Measurements from ENCODE around the gene AP5Z1.

DNA sequence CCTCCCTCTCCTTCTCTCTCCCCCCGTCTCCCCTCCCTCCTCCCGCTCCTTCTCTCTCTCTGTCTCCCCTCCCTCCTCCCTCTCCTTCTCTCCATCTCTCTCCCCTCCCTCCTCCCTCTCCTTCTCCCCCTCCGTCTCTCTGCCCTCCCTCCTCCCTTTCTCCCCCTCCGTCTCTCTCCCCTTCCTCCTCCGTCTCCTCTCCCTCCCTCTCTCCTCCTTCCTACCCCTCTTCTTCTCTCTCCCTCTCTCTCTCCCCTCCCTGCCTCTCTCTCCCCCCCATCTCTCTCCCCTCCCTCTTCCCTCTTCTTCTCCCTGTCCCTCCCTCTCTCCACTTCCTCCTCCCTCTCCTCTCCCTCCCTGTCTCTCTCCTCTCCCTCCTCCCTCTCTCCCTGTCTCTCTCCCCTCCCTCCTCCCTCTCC, 32.2 kb downstream of the AP5Z1 start:
- TF ChIP-seq, protein P1, sequence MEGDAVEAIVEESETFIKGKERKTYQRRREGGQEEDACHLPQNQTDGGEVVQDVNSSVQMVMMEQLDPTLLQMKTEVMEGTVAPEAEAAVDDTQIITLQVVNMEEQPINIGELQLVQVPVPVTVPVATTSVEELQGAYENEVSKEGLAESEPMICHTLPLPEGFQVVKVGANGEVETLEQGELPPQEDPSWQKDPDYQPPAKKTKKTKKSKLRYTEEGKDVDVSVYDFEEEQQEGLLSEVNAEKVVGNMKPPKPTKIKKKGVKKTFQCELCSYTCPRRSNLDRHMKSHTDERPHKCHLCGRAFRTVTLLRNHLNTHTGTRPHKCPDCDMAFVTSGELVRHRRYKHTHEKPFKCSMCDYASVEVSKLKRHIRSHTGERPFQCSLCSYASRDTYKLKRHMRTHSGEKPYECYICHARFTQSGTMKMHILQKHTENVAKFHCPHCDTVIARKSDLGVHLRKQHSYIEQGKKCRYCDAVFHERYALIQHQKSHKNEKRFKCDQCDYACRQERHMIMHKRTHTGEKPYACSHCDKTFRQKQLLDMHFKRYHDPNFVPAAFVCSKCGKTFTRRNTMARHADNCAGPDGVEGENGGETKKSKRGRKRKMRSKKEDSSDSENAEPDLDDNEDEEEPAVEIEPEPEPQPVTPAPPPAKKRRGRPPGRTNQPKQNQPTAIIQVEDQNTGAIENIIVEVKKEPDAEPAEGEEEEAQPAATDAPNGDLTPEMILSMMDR (IDR thresholded peaks at IDR 0.05) = no peak
- TF ChIP-seq EP300 (IDR thresholded peaks at IDR 0.05; ENCODE audit: low read depth) (no peak), POLR2A (IDR thresholded peaks at IDR 0.05) (no peak), POLR2AphosphoS5 (IDR thresholded peaks at IDR 0.05) (no peak)

Data from transverse colon (tissue), 4 donors.